GM23248 (cell line): Measurements from ENCODE around the gene SLC8A1.

Experiments used
- EZH2 ChIP-seq: fragments of 200-600 bp; sonication (generic); IDR thresholded peaks from 2 replicates; pipeline ENCODE4 v1.6.1; 2018; ENCODE audit warnings: antibody characterized with exemption, mild to moderate bottlenecking; ENCODE audit not compliant: insufficient read depth, poor library complexity, severe bottlenecking
- EZH2phosphoT487 ChIP-seq: fragments of 200-600 bp; sonication (generic); IDR thresholded peaks from 2 replicates; pipeline ENCODE4 v1.6.1; 2018; ENCODE audit warnings: antibody characterized with exemption, moderate library complexity, mild to moderate bottlenecking, low read depth; ENCODE audit not compliant: insufficient read depth

- no peak for TF ChIP-seq EZH2phosphoT487
- no peak for TF ChIP-seq EZH2
Observed at GRCh38 chr2:40316620-40317019, 135.3 kb downstream of the SLC8A1 start.
